Activated CD4-positive, alpha-beta memory T cell treated with anti-CD3 and anti-CD28 coated beads, Interleukin-2, amount 10 ng/mL, durations not matched to agents 7 days and 5 days (primary cell): ENCODE data around the gene KIAA0513. TPM values are rescaled to one million over a fixed set of nuclear protein-coding genes. Genes with fewer than 3 reads are reported as not detected.

Experiments
- CTCF ChIA-PET: fragments of 350-600 bp; sonication (Branson Sonifier 250); formaldehyde crosslinking; loops from one replicate; lab custom pipeline; 2021; ENCODE audit warnings: antibody characterized with exemption, inconsistent platforms; lab: Charles Lee
- POLR2A ChIA-PET: fragments of 350-600 bp; sonication (Branson Sonifier 250); formaldehyde crosslinking; loops from one replicate; lab custom pipeline; 2021; ENCODE audit warnings: antibody characterized with exemption; lab: Charles Lee
- DNase-seq: peaks from one replicate; pipeline ENCODE4 v3.0.0-alpha.2; 2020
- H3K27ac Mint-ChIP-seq: one replicate; pipeline ENCODE4 v1.8.0; 2021; ENCODE audit warnings: mild to moderate bottlenecking, mixed read lengths
- H3K27me3 Mint-ChIP-seq: one replicate; pipeline ENCODE4 v1.8.0; 2021; ENCODE audit warnings: mixed read lengths
- H3K36me3 Mint-ChIP-seq: one replicate; pipeline ENCODE4 v1.8.0; 2021; ENCODE audit warnings: low read depth, mixed read lengths
- H3K4me1 Mint-ChIP-seq: one replicate; pipeline ENCODE4 v1.8.0; 2021; ENCODE audit warnings: mixed read lengths
- H3K4me3 Mint-ChIP-seq: one replicate; pipeline ENCODE4 v1.8.0; 2021; ENCODE audit warnings: mild to moderate bottlenecking, mixed read lengths
- H3K9me3 Mint-ChIP-seq: one replicate; pipeline ENCODE4 v1.8.0; 2021; ENCODE audit warnings: mixed read lengths
- total RNA-seq, 2 experiments: library from RNA; stranded (reverse); gene quantifications; one replicate each; pipeline ENCODE4 v1.2.3, GENCODE V29; 2021

KIAA0513 gene
- total RNA-seq, 2 experiments from 2014 or later: 7.4 to 7.9 TPM

- Mint-ChIP-seq H3K36me3 (no peaks in the 10 kb centered on the region), H3K27ac (no peak overlapping the region), H3K27me3 (no peaks in the 10 kb centered on the region), H3K4me1 (no peaks in the 10 kb centered on the region), H3K9me3 (no peaks in the 10 kb centered on the region), H3K4me3 (no peak overlapping the region)
- POLR2A ChIA-PET: no interaction called here
- DNase-seq: no peak
- CTCF ChIA-PET: interaction anchor here (0.7 kb wide), 1 partner anchor 21 kb away, joined by 3 read pairs; no protein-coding TSS in a partner anchor
Measured at GRCh38 chr16:85093705-85094104, 66.1 kb downstream of the KIAA0513 start.

DNA sequence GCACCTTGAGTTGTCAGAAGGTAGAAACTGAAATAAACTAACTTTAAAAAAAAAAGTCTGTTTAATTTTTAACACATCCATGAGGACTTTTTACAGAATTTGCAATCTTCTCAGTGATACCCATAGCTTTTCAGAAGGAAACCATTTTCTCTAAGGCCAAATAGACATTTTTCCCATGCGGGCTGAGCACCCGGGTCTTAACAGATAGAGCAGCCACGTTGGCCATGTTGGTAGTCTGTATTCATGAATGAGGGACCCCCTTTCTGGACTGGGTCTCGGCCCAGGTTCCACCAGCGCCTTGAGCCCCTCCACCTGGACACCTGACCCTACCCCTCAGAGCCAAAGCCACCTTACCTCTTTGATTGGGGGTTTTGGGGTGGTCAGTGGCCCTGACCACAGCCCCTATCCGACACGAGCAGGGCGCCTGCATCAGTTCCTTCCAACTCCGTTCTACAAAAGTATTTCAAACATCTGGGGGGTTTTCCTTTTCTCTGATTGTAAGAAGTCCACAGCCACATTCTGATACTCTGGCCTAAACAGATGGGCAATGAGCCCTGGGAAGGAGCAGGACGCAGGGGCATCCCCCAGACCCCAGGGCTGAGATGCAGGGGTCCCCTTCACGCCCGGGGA is 66.7 kb downstream of the KIAA0513 start:
- DNase-seq: no peak
- Mint-ChIP-seq H3K27ac (no peak overlapping the region), H3K4me1 (no peaks in the 10 kb centered on the region), H3K36me3 (no peaks in the 10 kb centered on the region), H3K4me3 (no peak overlapping the region), H3K27me3 (no peaks in the 10 kb centered on the region), H3K9me3 (no peaks in the 10 kb centered on the region)
- POLR2A ChIA-PET: no interaction called here
- CTCF ChIA-PET: no interaction called here

DNA sequence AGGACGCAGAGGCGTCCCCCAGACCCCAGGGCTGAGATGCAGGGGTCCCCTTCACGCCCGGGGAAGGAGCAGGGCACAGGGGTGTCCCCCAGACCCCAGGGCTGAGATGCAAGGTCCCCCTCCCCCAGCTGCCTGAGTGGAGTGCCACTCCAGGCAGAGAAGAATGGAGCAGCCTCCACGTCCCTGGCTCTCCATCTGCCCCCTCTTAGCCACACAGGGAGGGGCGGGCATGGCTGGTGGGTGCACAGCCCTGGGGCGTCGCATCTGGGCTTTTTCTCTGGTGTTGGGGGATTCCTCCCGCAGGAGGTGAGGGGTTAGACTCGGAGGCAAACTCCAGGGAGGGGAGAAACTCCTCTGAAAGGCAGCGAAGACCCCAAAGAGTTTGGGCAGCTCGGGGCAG is 67.2 kb downstream of the KIAA0513 start:
- no peak for DNase-seq
- ChIA-PET POLR2A (no interaction called here), CTCF (no interaction called here)
- Mint-ChIP-seq H3K36me3 (no peaks in the 10 kb centered on the region), H3K4me1 (no peaks in the 10 kb centered on the region), H3K9me3 (no peaks in the 10 kb centered on the region), H3K4me3 (no peak overlapping the region), H3K27ac (no peak overlapping the region), H3K27me3 (no peaks in the 10 kb centered on the region)

DNA sequence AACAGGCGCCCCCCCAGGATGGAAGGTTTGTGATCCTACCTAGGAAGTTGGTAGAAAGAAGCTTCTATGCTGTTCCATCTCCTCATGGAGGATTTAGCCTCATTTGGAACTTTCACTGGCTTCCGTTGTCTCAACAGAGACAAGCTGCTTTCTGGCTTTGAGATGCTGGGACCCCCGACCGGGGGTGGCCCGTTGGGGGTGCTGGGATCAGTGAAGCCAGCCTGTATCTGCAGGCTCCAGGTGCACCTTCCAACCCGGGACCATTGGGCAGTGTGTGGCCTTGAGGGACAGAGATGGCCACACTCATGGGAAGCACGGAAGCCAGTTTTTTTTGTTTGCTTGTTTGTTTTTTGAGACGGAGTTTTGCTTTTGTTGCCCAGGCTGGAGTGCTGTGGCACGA is 69.3 kb downstream of the KIAA0513 start:
- POLR2A ChIA-PET: no interaction called here
- CTCF ChIA-PET: interaction anchor here (0.6 to 2.0 kb wide), 4 partner anchors 8 to 1011 kb away, joined by 3 to 8 read pairs (median 3); no protein-coding TSS in a partner anchor
- H3K9me3 Mint-ChIP-seq: no peaks in the 10 kb centered on the region

DNA sequence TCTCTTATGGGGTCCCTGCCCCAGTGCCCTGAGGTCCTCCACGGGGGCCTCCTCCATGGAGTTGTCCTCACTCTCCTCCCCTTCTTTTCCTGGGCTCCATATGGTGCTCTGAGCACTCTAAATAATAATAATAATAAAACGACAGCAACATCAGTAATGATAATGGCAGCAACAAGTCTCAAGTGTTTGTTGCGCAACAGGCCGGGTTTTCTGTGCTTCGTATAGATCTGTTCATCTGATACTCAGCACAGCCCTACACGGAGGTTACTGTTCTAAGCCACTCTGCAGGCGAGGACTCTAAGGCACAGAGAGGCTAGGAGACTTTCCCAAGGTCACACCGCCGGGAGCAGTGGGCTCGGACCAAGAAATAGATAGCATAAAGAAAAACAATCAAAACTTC is 71.0 kb downstream of the KIAA0513 start:
- ChIA-PET CTCF (interaction anchor here (0.9 kb wide), 1 partner anchor 9 kb away, joined by 3 read pairs; no protein-coding TSS in a partner anchor), POLR2A (no interaction called here)
- Mint-ChIP-seq H3K27me3 (no peaks in the 10 kb centered on the region), H3K4me1 (peaks cover 9% of the 10 kb centered on the region), H3K27ac (no peak overlapping the region), H3K36me3 (no peaks in the 10 kb centered on the region), H3K9me3 (no peaks in the 10 kb centered on the region), H3K4me3 (no peak overlapping the region)
- DNase-seq: no peak

More for the DNA sequence above, 69.3 kb downstream of the KIAA0513 start:
- Mint-ChIP-seq H3K36me3 (no peaks in the 10 kb centered on the region), H3K27me3 (no peaks in the 10 kb centered on the region), H3K27ac (no peak overlapping the region), H3K4me1 (peaks cover 3% of the 10 kb centered on the region), H3K4me3 (no peak overlapping the region)
- DNase-seq: no peak

DNA sequence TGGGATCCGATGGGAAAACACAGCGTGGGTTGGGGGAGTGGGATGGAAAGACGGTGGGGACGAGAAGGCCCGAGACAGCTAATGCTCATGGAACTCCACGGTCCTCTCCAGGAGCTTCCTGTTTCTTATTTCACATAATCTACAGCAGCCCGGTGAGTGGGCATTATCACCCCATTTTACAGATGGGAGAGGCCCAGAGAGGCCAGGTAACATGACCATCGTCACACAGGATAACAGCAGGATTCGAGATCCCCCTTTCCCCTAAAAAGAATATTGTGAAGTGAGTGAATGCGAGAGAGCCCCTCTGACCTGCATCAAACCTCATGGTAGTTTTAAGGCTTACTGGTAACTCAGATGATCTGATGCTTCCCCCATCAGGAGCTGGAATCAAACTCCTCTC is 72.7 kb downstream of the KIAA0513 start:
- Mint-ChIP-seq H3K27me3 (no peaks in the 10 kb centered on the region), H3K4me1 (peaks cover 25% of the 10 kb centered on the region), H3K4me3 (no peak overlapping the region), H3K27ac (no peak overlapping the region), H3K9me3 (no peaks in the 10 kb centered on the region), H3K36me3 (no peaks in the 10 kb centered on the region)
- ChIA-PET CTCF (interaction anchor here (1.3 kb wide), 1 partner anchor 15 kb away, joined by 3 read pairs; no protein-coding TSS in a partner anchor), POLR2A (no interaction called here)
- no peak for DNase-seq

DNA sequence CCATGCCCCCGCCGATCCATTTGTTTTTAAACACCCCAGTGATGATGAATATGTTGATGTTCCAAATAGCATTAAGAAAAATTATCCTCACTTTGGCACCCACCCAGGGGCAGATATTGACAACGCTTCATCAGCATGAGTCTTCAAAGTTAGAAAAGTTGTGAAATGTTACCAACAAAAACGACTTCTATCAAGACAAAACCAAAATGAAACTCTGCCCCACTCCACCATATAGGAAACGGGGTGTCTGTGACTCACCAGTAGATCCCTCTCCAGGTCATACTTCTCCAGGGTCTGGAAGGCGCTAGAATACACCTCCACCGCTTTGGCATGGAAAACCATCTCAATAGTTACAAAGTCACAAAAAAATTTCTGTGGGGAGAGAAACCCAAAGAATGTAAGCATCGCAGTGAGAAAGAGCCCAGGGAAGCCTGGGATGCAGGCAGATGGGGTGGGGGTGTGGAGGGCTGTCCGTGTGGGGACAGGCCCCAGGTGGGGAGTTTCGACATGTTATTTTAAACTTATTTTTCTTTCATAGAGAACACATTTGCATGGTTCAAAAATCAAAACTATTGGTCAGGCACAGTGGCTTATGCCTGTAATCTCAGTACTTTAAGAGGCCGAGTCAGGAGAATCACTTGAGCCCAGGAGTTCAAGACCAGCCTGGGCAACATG is 74.5 kb downstream of the KIAA0513 start:
- ChIA-PET CTCF (interaction anchor here (1.5 kb wide), 1 partner anchor 13 kb away, joined by 3 read pairs; no protein-coding TSS in a partner anchor), POLR2A (no interaction called here)
- Mint-ChIP-seq H3K27ac (no peak overlapping the region), H3K27me3 (no peaks in the 10 kb centered on the region), H3K4me3 (no peak overlapping the region), H3K9me3 (no peaks in the 10 kb centered on the region), H3K4me1 (peaks cover 28% of the 10 kb centered on the region), H3K36me3 (no peaks in the 10 kb centered on the region)
- no peak for DNase-seq

- ChIA-PET CTCF (interaction anchor here (1.0 to 1.5 kb wide), 2 partner anchors 9 to 11 kb away, joined by 3 read pairs; partner anchors contain the start of gene CIBAR2), POLR2A (no interaction called here)
- no peaks in the 10 kb centered on the region for H3K36me3 Mint-ChIP-seq
- no peaks in the 10 kb centered on the region for H3K9me3 Mint-ChIP-seq
- no peak for DNase-seq
- no peak overlapping the region for H3K4me3 Mint-ChIP-seq
- no peak overlapping the region for H3K27ac Mint-ChIP-seq
- H3K27me3 Mint-ChIP-seq: no peaks in the 10 kb centered on the region
- H3K4me1 Mint-ChIP-seq: peaks cover 28% of the 10 kb centered on the region
Measured at GRCh38 chr16:85103114-85104079, 75.8 kb downstream of the KIAA0513 start.

DNA sequence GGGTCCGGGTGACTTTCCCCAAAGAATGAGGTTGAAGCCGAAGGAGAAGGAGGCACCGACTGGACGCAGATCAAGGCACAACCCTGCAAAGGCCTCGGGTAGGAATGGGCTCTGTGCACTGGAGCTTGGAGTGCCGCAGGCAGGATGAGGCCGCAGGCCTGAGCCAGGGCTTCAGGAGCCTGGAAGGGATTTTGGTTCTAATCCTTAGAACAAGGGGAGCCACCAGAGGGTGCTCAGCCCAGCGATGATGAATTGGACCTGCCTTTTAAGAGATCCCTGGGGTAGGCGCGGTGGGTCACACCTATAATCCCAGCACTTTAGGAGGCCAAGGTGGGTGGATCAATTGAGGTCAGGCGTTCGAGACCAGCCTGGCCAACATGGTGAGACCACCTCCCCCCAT is 76.6 kb downstream of the KIAA0513 start:
- CTCF ChIA-PET: interaction anchor here (1.1 to 2.6 kb wide), 4 partner anchors 9 to 77 kb away, joined by 4 to 22 read pairs (median 8); partner anchors contain the start of gene KIAA0513
- Mint-ChIP-seq H3K4me1 (peaks cover 28% of the 10 kb centered on the region), H3K36me3 (no peaks in the 10 kb centered on the region), H3K4me3 (no peak overlapping the region), H3K27me3 (no peaks in the 10 kb centered on the region), H3K27ac (no peak overlapping the region), H3K9me3 (no peaks in the 10 kb centered on the region)
- POLR2A ChIA-PET: interaction anchor here (0.9 to 1.2 kb wide), 2 partner anchors 18 to 48 kb away, joined by 4 to 11 read pairs; no protein-coding TSS in a partner anchor
- no peak for DNase-seq

GRCh38 chr16:85104821-85105391 is 77.3 kb downstream of the KIAA0513 start:
- H3K4me1 Mint-ChIP-seq: peaks cover 28% of the 10 kb centered on the region
- H3K27me3 Mint-ChIP-seq: no peaks in the 10 kb centered on the region
- ChIA-PET POLR2A (interaction anchor here (0.9 to 1.2 kb wide), 3 partner anchors 18 to 76 kb away, joined by 3 to 11 read pairs (median 4); no protein-coding TSS in a partner anchor), CTCF (interaction anchor here (0.8 to 2.6 kb wide), 6 partner anchors 8 to 78 kb away, joined by 3 to 22 read pairs (median 4); partner anchors contain the start of gene KIAA0513)
- H3K4me3 Mint-ChIP-seq: no peak overlapping the region
- DNase-seq: peak; percentile 52
- no peaks in the 10 kb centered on the region for H3K36me3 Mint-ChIP-seq
- no peaks in the 10 kb centered on the region for H3K9me3 Mint-ChIP-seq
- peak overlapping the region; percentile 60 for H3K27ac Mint-ChIP-seq

DNA sequence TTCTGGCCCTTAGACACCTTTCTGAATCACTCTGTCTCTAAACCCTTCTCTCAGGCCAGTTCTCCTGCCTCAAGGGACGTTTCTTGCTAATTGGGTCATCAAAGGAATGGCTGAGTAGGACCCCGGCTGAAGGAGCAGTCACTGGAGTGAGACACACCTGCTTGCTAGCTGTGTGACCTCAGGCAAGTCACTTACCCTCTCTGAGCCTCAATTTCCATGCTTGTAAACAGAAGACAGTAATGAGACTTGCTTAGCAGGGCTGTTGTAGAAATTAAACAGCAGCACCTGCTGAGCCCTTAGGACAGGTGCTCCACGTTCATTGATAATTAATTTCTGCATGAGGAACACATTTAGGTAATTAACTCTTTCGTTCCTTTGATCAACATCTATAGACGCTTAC is 77.9 kb downstream of the KIAA0513 start:
- ChIA-PET CTCF (interaction anchor here (0.8 to 2.6 kb wide), 5 partner anchors 8 to 19 kb away, joined by 3 to 22 read pairs (median 4); no protein-coding TSS in a partner anchor), POLR2A (interaction anchor here (1.1 to 1.2 kb wide), 2 partner anchors 50 to 77 kb away, joined by 3 to 11 read pairs; no protein-coding TSS in a partner anchor)
- H3K27ac Mint-ChIP-seq: peak overlapping the region; percentile 25
- H3K36me3 Mint-ChIP-seq: no peaks in the 10 kb centered on the region
- H3K9me3 Mint-ChIP-seq: no peaks in the 10 kb centered on the region
- peaks cover 28% of the 10 kb centered on the region for H3K4me1 Mint-ChIP-seq
- no peaks in the 10 kb centered on the region for H3K27me3 Mint-ChIP-seq
- no peak overlapping the region for H3K4me3 Mint-ChIP-seq
- DNase-seq: no peak

- Mint-ChIP-seq H3K4me1 (peaks cover 26% of the 10 kb centered on the region), H3K27me3 (no peaks in the 10 kb centered on the region), H3K36me3 (no peaks in the 10 kb centered on the region), H3K4me3 (no peak overlapping the region), H3K9me3 (no peaks in the 10 kb centered on the region), H3K27ac (no peak overlapping the region)
- ChIA-PET CTCF (no interaction called here), POLR2A (no interaction called here)
- DNase-seq: no peak
Measured at GRCh38 chr16:85107083-85107482, 79.5 kb downstream of the KIAA0513 start.
